Ectodermal cell (in vitro differentiated cells): ENCODE results near the gene UBXN2A.

Source experiments
- H3K27ac ChIP-seq: 2 replicates; pipeline ENCODE4 v1.7.0; 2013; ENCODE audit warnings: mild to moderate bottlenecking, low read depth, low read length; ENCODE audit not compliant: insufficient read depth, poor library complexity, severe bottlenecking
- H3K27me3 ChIP-seq: 2 replicates; pipeline ENCODE4 v1.7.0; 2013; ENCODE audit warnings: mild to moderate bottlenecking, low read length; ENCODE audit not compliant: insufficient read depth, control insufficient read depth, poor library complexity, severe bottlenecking
- H3K36me3 ChIP-seq: one replicate; pipeline ENCODE4 v1.7.0; 2013; ENCODE audit warnings: low read length; ENCODE audit not compliant: control insufficient read depth, insufficient read depth
- H3K4me1 ChIP-seq: one replicate; pipeline ENCODE4 v1.7.0; 2013; ENCODE audit warnings: low read length; ENCODE audit not compliant: control insufficient read depth, insufficient read depth
- H3K4me3 ChIP-seq: 2 replicates; pipeline ENCODE4 v1.7.0; 2013; ENCODE audit warnings: low read depth, low read length, control low read depth; ENCODE audit not compliant: insufficient read depth
- H3K9me3 ChIP-seq: 2 replicates; pipeline ENCODE4 v1.7.0; 2013; ENCODE audit warnings: mild to moderate bottlenecking, low read length, moderate library complexity; ENCODE audit not compliant: control insufficient read depth
- WGBS, 2 experiments: methylation state at CpG; one replicate each; pipeline ENCODE4 v1.1.7; 2013; ENCODE audit warnings: missing lambda C conversion rate in 2 of 2; 5-methylcytosine and 5-hydroxymethylcytosine counted together

UBXN2A gene

DNA sequence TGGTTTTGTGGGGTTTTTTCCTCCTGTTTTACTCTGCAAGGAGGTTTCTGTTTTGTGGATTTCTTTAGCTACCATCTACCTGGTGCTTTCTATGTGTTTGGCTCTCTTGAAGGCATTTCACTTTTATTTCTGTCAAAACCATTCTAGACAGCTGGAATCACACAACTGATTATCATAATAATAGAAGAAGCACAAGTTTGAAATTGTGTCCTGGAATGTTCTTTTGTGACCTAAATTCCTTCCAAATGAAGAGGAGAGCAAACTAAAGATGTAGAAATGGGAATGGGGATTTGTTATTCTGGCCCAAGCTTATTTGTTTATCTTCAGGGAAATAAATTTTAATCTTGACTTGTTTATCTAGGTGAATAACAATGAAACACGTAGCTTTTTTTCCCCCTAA, 52.7 kb downstream of the UBXN2A start:
- Histone ChIP-seq H3K9me3 (no peaks in the 10 kb centered on the region), H3K27me3 (no peaks in the 10 kb centered on the region), H3K27ac (no peak overlapping the region), H3K4me3 (no peak overlapping the region), H3K4me1 (no peaks in the 10 kb centered on the region), H3K36me3 (no peaks in the 10 kb centered on the region)
- WGBS, 2 experiments = 43% methylated on average over 1 of the region's 1 CpG; no CpG with 5 or more reads in 1 of the 2 experiments

DNA sequence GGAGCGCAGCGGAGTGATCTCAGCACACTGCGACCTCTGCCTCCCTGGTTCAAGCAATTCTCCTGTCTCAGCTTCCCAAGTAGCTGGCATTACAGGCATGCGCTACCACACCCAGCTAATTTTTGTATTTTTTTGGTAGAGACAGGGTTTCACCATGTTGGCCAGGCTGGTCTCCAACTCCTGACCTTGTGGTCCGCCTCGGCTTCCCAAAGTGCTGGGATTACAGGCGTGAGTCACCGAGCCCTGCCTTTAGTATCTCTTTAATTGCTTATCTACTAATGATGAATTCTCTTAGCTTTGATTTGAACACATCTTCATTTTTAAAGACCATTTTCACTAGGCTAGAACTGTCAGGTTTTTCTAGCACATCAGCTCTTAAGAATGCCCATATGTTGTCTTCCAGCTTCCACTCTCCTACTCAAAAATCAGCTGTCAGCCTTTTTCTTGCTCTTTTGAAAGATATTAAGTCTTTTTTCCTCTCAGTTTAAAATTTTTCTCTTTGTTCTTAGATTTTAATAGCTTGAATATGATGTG, 53.5 kb downstream of the UBXN2A start:
- H3K4me3 ChIP-seq = no peak overlapping the region
- H3K9me3 ChIP-seq = no peaks in the 10 kb centered on the region
- H3K4me1 ChIP-seq = no peaks in the 10 kb centered on the region
- H3K27ac ChIP-seq = no peak overlapping the region
- H3K27me3 ChIP-seq = no peaks in the 10 kb centered on the region
- H3K36me3 ChIP-seq = no peaks in the 10 kb centered on the region
- whole genome bisulfite sequencing, 2 experiments = 89 to 93% methylated on average over 8 of the region's 8 CpGs

DNA sequence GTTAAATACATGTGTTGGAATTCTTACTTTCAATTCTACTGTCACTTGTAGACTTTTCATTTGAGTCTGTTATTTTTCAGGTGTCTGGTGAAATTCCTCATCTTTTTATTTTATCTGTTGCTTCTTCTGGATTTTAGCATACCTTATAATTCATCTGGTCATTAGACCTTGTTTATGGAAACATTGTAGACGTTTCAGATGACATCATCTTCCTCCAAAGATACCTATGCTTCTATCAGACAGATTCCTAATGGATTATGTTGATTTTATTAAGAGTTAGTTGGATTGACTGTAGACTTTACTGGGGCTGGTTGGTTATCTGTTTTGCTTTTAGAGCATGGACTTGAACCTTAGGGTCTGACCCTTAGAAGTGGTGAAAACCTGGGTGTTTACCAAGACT, 54.3 kb downstream of the UBXN2A start:
- Histone ChIP-seq H3K27me3 (no peaks in the 10 kb centered on the region), H3K36me3 (peaks cover 4% of the 10 kb centered on the region), H3K4me3 (no peak overlapping the region), H3K4me1 (no peaks in the 10 kb centered on the region), H3K9me3 (no peaks in the 10 kb centered on the region), H3K27ac (no peak overlapping the region)
- WGBS, 2 experiments = no CpG with 5 or more reads among the region's 1 CpG

DNA sequence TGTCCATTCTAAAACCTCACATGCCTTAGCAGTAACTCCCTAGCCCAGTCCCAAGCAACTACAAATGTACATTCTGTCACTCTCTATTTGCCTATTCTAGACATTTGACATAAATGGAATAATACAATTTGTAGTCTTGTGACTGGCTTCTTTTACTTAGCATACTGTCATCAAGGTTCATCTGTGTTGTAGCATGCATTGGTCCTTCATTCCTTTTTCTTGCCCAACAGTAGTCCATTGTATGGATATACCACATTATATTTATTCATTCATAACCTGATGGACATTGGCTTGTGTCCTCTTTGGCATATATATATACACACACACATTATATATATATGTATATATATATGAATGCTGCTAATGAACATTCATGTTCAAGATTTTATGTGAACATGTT, 67.4 kb downstream of the UBXN2A start:
- Histone ChIP-seq H3K36me3 (no peaks in the 10 kb centered on the region), H3K27me3 (peaks cover 29% of the 10 kb centered on the region), H3K4me3 (no peak overlapping the region), H3K9me3 (no peaks in the 10 kb centered on the region), H3K27ac (no peak overlapping the region), H3K4me1 (no peaks in the 10 kb centered on the region)

DNA sequence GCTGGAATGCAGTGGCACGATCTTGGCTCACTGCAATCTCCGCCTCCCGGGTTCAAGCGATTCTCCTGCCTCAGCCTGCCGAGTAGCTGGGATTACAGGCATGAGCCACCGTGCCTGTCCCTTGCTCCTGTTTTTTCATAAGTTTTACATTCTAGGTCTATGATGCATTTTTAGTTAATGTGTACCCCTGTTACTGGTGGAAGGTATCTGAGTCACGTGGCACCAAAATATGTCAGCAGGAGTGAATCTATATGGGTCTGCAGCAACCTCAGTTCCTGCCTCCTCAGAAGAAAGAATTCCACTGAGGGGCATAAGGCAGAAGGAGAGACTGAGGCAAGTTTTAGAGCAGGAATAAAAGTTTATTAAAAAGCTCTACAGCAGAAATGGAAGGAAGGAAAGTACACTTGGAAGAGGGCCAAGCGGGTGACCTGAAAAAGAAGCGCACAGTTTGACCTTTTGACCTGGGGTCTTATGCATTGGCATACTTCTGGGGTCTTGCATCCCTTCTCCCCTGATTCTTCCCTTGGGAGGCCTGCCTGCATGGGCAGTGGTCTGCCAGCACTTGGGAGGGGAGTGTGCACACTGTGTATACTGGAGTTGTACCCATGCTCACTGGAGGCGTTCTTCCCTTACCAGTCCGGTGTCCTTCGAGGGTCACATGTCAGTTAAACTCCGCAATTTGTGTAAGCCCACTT, 68.6 kb downstream of the UBXN2A start:
- WGBS, 2 experiments = 76 to 77% methylated on average over 13 of the region's 13 CpGs
- Histone ChIP-seq H3K4me3 (no peak overlapping the region), H3K27ac (no peak overlapping the region), H3K27me3 (peaks cover 29% of the 10 kb centered on the region), H3K36me3 (no peaks in the 10 kb centered on the region), H3K9me3 (no peaks in the 10 kb centered on the region), H3K4me1 (no peaks in the 10 kb centered on the region)

DNA sequence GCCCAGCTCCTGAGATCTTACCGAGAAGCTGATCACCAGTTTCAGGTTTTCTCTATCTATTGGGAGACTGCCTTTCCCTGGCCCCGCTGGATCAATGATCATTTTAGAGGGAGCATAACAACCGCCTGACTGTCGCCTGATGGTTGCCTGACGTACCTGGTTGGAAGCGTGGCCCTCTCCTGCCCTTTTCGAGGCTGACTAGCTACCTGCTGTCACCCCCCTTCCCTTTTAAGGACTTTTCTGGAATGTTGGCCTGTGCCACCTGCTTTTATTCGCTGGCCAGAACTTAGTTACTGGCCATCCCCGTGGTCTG, 69.1 kb downstream of the UBXN2A start:
- Histone ChIP-seq H3K4me1 (no peaks in the 10 kb centered on the region), H3K4me3 (no peak overlapping the region), H3K36me3 (no peaks in the 10 kb centered on the region), H3K9me3 (no peaks in the 10 kb centered on the region), H3K27me3 (peaks cover 29% of the 10 kb centered on the region), H3K27ac (no peak overlapping the region)
- 82 to 83% methylated on average over 9 of the region's 9 CpGs for WGBS, 2 experiments

DNA sequence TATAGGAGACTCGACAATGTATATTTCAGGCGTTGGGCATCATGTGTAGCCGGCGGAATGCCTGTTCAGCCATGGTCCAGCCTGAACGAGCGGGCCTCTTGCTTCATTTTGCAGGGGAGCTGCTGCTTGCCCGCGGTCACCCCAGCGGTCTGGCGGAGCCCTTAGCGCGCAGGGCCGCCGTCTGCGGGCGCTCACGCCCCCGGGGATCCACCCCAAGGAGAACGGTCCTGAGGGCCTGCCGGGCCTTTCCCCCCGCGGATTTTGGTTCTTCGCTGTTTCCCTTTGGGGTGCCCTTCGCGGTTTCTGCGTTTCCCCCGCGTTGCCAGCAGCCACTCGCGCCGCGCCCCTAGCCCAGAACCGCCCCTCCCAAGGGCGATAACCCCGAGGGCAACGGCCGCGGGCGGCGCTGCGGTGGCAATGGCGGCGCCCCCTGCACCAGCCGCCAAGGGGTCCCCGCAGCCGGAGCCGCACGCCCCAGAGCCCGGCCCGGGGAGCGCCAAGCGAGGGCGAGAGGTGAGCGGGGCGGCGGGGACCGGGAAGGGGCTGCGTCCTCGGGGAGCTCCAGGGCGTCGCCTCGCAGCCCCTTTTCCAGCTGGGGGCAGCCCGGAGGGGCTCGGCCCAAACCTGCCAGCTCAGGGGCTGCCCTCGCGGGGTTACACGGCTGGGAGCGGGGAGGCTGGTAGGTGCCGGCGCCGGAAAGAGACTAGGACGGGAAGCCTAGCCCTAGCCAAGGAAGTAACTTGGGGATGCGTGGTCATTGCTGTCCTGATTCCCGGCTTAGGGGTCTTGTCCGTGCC, 69.6 kb downstream of the UBXN2A start, which contains the start of gene MFSD2B:
TSS of gene MFSD2B (plus strand) at position 406 of the 797 bp plus-strand sequence. CDS start at position 418, 12 bp downstream.
- WGBS, 2 experiments = 15 to 16% methylated on average over 75 of the region's 75 CpGs
- no peak within 1 kb of the TSS for H3K27ac ChIP-seq
- H3K4me1 ChIP-seq = no peaks in the 10 kb centered on the region
- no peaks in the 10 kb centered on the region for H3K9me3 ChIP-seq
- peak within 1 kb of the TSS; percentile 42 for H3K4me3 ChIP-seq
- H3K36me3 ChIP-seq = no peaks in the 10 kb centered on the region
- H3K27me3 ChIP-seq = peaks cover 29% of the 10 kb centered on the region

DNA sequence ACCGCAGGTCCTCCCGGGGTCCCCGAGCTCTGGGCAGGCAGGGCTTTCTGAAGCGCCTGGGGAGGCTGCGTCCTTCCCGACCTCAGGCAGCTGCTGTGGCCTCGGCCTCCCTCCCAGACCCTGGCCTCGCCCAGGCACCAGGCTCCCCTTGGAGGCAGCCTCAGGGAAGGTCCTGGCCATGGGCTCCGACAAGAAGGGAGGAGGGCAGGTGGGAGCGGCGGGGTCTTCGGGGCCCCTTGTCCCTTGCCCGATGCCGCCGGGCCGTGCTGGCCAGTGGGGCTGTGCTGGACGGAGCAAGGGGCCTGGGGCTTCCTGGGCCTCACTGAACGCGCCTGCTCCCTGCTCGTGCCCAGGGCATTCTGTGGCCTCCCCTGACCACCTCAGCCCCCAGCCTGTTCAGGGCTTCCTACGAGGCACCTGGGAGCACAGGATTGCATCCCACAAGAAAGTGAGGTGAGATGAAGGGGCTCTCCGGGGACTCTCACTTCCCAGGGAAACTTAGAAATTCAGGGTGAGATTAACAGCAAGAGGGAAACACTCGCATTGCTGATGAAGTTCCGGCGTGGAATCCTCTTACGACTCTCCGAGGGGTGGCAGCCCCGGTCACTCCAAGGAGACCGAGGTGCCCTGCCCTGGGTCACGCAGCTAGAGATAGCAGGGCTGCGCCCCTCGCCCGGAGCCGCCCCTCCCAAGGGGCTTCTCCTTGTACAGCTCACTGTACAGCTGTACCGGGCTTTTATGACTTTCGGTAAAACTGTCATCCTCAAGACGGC, 70.4 kb downstream of the UBXN2A start:
- peak overlapping the region; percentile 42 for H3K4me3 ChIP-seq
- H3K27ac ChIP-seq = no peak overlapping the region
- no peaks in the 10 kb centered on the region for H3K9me3 ChIP-seq
- 77 to 81% methylated on average over 37 of the region's 37 CpGs for WGBS, 2 experiments
- peaks cover 29% of the 10 kb centered on the region for H3K27me3 ChIP-seq
- H3K4me1 ChIP-seq = no peaks in the 10 kb centered on the region
- H3K36me3 ChIP-seq = no peaks in the 10 kb centered on the region

DNA sequence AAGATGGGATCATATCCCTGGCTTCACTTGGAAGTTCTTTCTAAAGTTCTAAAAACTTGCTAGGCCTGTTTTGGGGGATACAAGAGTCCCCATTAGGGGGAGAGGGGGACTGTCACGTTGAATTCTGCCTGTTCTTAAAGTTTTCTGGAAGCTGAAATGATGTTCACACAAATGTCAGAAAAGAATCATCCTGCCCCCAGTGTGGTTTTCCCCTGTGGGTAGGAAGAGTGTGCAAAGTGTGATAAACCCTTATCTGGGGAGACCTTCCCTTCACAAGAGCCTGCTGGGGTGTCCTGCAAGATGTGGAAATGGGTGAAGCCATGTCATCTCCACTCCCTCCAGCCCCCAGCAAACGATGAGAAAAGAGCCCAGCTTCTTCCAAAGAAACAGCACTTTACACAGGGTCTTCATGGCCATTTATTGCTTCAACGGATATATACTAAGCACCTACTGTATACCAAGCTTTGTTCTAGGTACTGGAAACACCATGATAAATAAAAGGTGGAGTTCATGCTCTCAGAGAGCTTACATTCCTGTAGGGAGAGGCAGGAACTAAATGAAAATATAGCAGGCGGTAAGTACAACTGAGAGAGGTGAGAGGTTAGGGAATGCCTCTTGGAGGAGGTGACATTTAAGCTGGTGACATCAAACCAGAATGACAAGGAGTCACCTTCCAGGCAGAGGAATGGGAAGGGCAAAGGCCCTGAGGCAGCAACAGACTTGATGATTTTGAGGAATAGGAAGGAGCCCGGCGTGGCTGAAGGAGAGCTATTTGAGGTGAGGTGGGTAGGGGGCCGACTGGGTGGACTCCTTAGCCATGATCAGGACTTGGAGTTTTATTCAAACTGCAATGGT, 71.2 kb downstream of the UBXN2A start:
- Histone ChIP-seq H3K27ac (no peak overlapping the region), H3K9me3 (no peaks in the 10 kb centered on the region), H3K36me3 (no peaks in the 10 kb centered on the region), H3K4me1 (no peaks in the 10 kb centered on the region), H3K4me3 (no peak overlapping the region), H3K27me3 (peaks cover 29% of the 10 kb centered on the region)
- 90 to 92% methylated on average over 7 of the region's 7 CpGs for WGBS, 2 experiments
